ENCODE measurements around the gene CDC25A. TPM values are rescaled to one million over a fixed set of nuclear protein-coding genes. Genes with fewer than 3 reads are reported as not detected.

CDC25A gene
- total RNA-seq, 1 donor from 2014 or later = 2.6 TPM

DNA sequence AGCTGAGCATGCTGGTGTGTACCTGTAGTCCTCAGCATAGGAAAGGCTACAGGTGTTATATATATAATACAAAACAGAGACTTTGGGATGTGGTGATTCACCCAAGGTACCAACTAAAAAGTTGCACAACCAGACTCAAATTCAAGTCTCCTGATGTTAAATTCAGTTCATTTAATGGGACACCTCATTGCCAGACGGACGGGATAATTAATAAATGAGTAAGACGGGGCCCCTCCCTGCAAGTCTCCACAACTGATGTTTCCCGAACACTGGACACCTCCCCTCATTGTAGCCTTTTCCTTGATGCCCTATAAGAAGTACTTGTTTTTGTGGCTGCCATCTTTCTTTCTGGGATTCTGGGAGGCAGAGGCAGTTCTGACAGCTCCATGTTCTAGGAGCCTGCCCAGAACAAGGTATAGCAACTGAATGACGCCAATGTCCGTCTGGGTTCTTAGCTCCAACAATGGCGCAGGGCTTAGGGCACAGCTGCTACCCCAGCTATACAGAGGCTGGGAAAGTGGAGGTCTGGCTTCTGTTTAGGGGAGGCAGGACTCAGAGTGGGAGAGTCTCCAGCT lies 50.7 kb downstream of the CDC25A start:
- DNase-seq (ENCODE audit: low spot score) = no peak
- Mint-ChIP-seq H3K4me1 (ENCODE audit: low read depth) (peaks cover 15% of the 10 kb centered on the region), H3K27me3 (ENCODE audit: low read depth) (no peaks in the 10 kb centered on the region), H3K4me3 (ENCODE audit: unreplicated experiment) (no peak overlapping the region), H3K9me3 (ENCODE audit: low read depth) (no peaks in the 10 kb centered on the region), H3K36me3 (ENCODE audit: low read depth) (no peaks in the 10 kb centered on the region), H3K27ac (ENCODE audit: unreplicated experiment) (no peak overlapping the region)
- TF ChIP-seq CTCF (IDR thresholded peaks at IDR 0.05) = no peak

- no peaks in the 10 kb centered on the region for H3K36me3 Mint-ChIP-seq (ENCODE audit: low read depth)
- peak overlapping the region; percentile 23 for H3K27ac Mint-ChIP-seq (ENCODE audit: unreplicated experiment)
- DNase-seq (ENCODE audit: low spot score) = no peak
- TF ChIP-seq CTCF (IDR thresholded peaks at IDR 0.05) = no peak
- no peaks in the 10 kb centered on the region for H3K27me3 Mint-ChIP-seq (ENCODE audit: low read depth)
- H3K9me3 Mint-ChIP-seq (ENCODE audit: low read depth) = no peaks in the 10 kb centered on the region
- peaks cover 25% of the 10 kb centered on the region for H3K4me1 Mint-ChIP-seq (ENCODE audit: low read depth)
- H3K4me3 Mint-ChIP-seq (ENCODE audit: unreplicated experiment) = no peak overlapping the region
These were observed 52.4 kb downstream of the CDC25A start for GRCh38 chr3:48135552-48136495.

DNA sequence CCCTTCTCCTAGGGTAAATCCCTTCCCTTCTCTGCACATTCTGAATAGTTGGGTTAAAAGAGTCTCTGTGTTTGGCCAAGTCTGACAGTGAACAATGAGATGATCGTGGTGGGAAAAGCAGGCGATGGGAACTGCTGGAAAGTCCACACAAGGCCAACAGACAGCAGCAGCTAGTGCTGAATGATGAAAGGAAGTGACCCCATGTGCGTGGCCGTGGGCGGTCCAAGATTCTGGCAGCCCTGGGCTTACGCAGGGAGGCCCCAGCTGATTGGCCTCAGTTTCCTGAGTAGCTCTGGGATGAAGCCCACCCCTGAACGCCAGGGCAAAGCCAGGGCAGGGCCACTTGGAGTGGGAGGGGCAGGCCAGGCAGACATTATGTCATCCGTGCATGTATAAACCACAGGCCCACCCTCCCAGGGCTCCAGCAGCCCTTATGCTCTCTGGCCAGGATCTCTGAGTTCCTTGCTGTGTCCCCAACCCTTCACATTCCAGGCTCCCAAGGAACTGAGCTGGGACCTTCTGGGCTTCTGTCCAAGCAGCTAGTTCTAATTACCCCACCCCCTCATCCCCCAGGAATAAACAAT lies 57.8 kb downstream of the CDC25A start:
- Mint-ChIP-seq H3K4me1 (ENCODE audit: low read depth) (peaks cover 23% of the 10 kb centered on the region), H3K27ac (ENCODE audit: unreplicated experiment) (peak overlapping the region; percentile 91), H3K27me3 (ENCODE audit: low read depth) (no peaks in the 10 kb centered on the region), H3K36me3 (ENCODE audit: low read depth) (no peaks in the 10 kb centered on the region), H3K4me3 (ENCODE audit: unreplicated experiment) (peak overlapping the region; percentile 16), H3K9me3 (ENCODE audit: low read depth) (no peaks in the 10 kb centered on the region)
- no peak for DNase-seq (ENCODE audit: low spot score)
- TF ChIP-seq CTCF (IDR thresholded peaks at IDR 0.05) = no peak

GRCh38 chr3:48129921-48130320 lies 58.3 kb downstream of the CDC25A start:
- Mint-ChIP-seq H3K4me3 (ENCODE audit: unreplicated experiment) (no peak overlapping the region), H3K36me3 (ENCODE audit: low read depth) (no peaks in the 10 kb centered on the region), H3K9me3 (ENCODE audit: low read depth) (no peaks in the 10 kb centered on the region), H3K4me1 (ENCODE audit: low read depth) (peaks cover 21% of the 10 kb centered on the region), H3K27ac (ENCODE audit: unreplicated experiment) (no peak overlapping the region), H3K27me3 (ENCODE audit: low read depth) (no peaks in the 10 kb centered on the region)
- no peak for DNase-seq (ENCODE audit: low spot score)
- no peak for TF ChIP-seq CTCF (IDR thresholded peaks at IDR 0.05)

- TF ChIP-seq CTCF (IDR thresholded peaks at IDR 0.05) = no peak
- H3K4me3 Mint-ChIP-seq (ENCODE audit: unreplicated experiment) = no peak overlapping the region
- no peaks in the 10 kb centered on the region for H3K36me3 Mint-ChIP-seq (ENCODE audit: low read depth)
- H3K27me3 Mint-ChIP-seq (ENCODE audit: low read depth) = no peaks in the 10 kb centered on the region
- no peak overlapping the region for H3K27ac Mint-ChIP-seq (ENCODE audit: unreplicated experiment)
- no peak for DNase-seq (ENCODE audit: low spot score)
- peaks cover 21% of the 10 kb centered on the region for H3K4me1 Mint-ChIP-seq (ENCODE audit: low read depth)
- H3K9me3 Mint-ChIP-seq (ENCODE audit: low read depth) = no peaks in the 10 kb centered on the region
These were observed 59.4 kb downstream of the CDC25A start for GRCh38 chr3:48128774-48129173.
